ENCODE results near the gene ZNF850. TPM values are rescaled to one million over a fixed set of nuclear protein-coding genes. Genes with fewer than 3 reads are reported as not detected.
"Not testable (repeated sequence)": the region's sequence is repeated elsewhere in the genome, so short reads cannot be mapped to it uniquely, and the experiment has no call there.

ZNF850 gene
- total RNA-seq, 1 experiment from 2014 or later: 1.4 TPM

DNA sequence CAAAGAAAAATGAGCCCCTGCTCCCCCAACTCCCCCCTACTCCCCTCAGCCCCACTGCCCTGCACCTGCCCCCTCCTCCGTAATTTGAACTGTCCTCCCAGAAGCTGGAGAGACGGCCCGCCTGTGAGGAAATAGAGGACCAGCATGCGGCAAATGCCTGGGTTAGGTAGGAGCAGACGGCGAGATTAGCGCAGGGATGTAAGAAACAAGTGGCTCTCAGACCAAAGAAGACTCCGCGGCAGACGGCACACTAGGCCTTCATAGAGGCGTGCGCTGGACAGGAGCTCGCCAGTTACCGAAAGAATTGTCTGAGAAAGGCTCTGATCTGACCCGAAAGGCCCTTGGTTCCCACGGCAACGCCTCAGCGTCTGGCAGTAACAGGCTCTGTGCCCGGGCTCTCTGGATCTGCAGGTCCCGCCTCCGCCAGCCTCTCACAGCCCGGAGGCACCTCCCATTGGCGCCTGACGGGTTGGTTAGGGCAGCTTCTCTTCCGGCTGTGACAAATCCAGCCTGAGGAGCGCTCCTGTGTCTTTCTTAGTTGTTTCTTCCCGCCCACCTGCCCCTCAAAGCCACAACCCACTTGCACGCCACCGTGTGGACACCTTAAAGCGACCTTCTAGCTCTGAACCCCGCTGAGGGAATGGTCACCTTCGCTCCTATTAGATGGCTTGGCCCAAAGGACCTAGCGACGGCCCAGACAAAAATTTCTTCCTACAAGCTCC lies 19.0 kb upstream of the ZNF850 start:
- H3K9me3 ChIP-seq (ENCODE audit: control insufficient read depth in 1 of 2, insufficient read depth in 1 of 2, low read depth in 1 of 2, low read length in 2 of 2); H3K9me2 ChIP-seq (ENCODE audit: insufficient read depth); DNase-seq (ENCODE audit: low read depth, low spot score); ATAC-seq; H4K20me1 ChIP-seq (ENCODE audit: insufficient read depth); H3K36me3 ChIP-seq (ENCODE audit: control insufficient read depth in 1 of 2, insufficient read depth in 2 of 2, low read length in 2 of 2); H3K27me3 ChIP-seq (ENCODE audit: insufficient read depth, low read length); H2AFZ ChIP-seq (ENCODE audit: low read depth, low read length, poor library complexity, severe bottlenecking); H3K27ac ChIP-seq (ENCODE audit: low read depth, low read length); H3K79me2 ChIP-seq (ENCODE audit: insufficient read depth, low read length); POLR2A ChIA-PET; H3K4me3 ChIP-seq (replicated peaks in 1 of 2; ENCODE audit: low read depth in 1 of 2, low read length in 2 of 2); H3K4me1 ChIP-seq (ENCODE audit: control insufficient read depth in 1 of 2, insufficient read depth in 2 of 2, low read length in 2 of 2); H3K9ac ChIP-seq (ENCODE audit: low read length); H3K4me2 ChIP-seq (ENCODE audit: low read length); BruUV-seq (replicated peaks); RAD21 ChIA-PET (ENCODE audit: low non-redundant PET in 1 of 2, low total read pairs in 2 of 2, uncharacterized antibody in 2 of 2, unreplicated experiment in 2 of 2); CTCF ChIA-PET; intact Hi-C loops (cut with micrococcal nuclease): not testable (repeated sequence)

- Histone ChIP-seq H3K4me1 (ENCODE audit: control insufficient read depth in 1 of 2, insufficient read depth in 2 of 2, low read length in 2 of 2) (no peaks in the 10 kb centered on the region), H3K9me3 (ENCODE audit: control insufficient read depth in 1 of 2, insufficient read depth in 1 of 2, low read depth in 1 of 2, low read length in 2 of 2) (peaks cover 7 to 14% of the 10 kb centered on the region in 2 experiments; a peak in 2 of 4 replicates), H2AFZ (ENCODE audit: low read depth, low read length, poor library complexity, severe bottlenecking) (no peak overlapping the region), H3K9ac (ENCODE audit: low read length) (no peak overlapping the region), H3K27ac (ENCODE audit: low read depth, low read length) (no peak overlapping the region), H3K27me3 (ENCODE audit: insufficient read depth, low read length) (no peaks in the 10 kb centered on the region), H3K36me3 (ENCODE audit: control insufficient read depth in 1 of 2, insufficient read depth in 2 of 2, low read length in 2 of 2) (no peaks in the 10 kb centered on the region), H3K4me3 (replicated peaks in 1 of 2; ENCODE audit: low read depth in 1 of 2, low read length in 2 of 2) (no peak overlapping the region), H3K9me2 (ENCODE audit: insufficient read depth) (no peaks in the 10 kb centered on the region), H3K4me2 (ENCODE audit: low read length) (no peak overlapping the region), H3K79me2 (ENCODE audit: insufficient read depth, low read length) (no peaks in the 10 kb centered on the region), H4K20me1 (ENCODE audit: insufficient read depth) (no peaks in the 10 kb centered on the region)
- ChIA-PET CTCF (no interaction called here), POLR2A (no interaction called here), RAD21 (ENCODE audit: low non-redundant PET in 1 of 2, low total read pairs in 2 of 2, uncharacterized antibody in 2 of 2, unreplicated experiment in 2 of 2) (no interaction called here)
- BruUV-seq (replicated peaks): no TSS peak
- TF ChIP-seq TCF7L2 (IDR thresholded peaks at IDR 0.05; ENCODE audit: borderline replicate concordance, extremely low read depth, insufficient read depth, insufficient read length) (no peak), POLR2A (IDR thresholded peaks at IDR 0.05; ENCODE audit: borderline replicate concordance, extremely low read depth, insufficient read depth, insufficient read length) (no peak), EZH2 (IDR thresholded peaks at IDR 0.05) (no peak), POLR2AphosphoS5 (IDR thresholded peaks at IDR 0.05; ENCODE audit: low read depth, low read length) (no peak), SIN3A (IDR thresholded peaks at IDR 0.05; ENCODE audit: low read depth) (no peak), FOSL1 (IDR thresholded peaks at IDR 0.05; ENCODE audit: low read depth) (no peak), CTCF (IDR thresholded peaks at IDR 0.05 in 2 of 3, conservative IDR thresholded peaks at IDR 0.05 in 1 of 3; ENCODE audit: borderline replicate concordance in 1 of 3, insufficient read depth in 1 of 3, low read depth in 2 of 3, low read length in 2 of 3) (no peak), SRF (IDR thresholded peaks at IDR 0.05; ENCODE audit: low read depth) (no peak), RAD21 (IDR thresholded peaks at IDR 0.05; ENCODE audit: low read depth) (no peak), SP1 (IDR thresholded peaks at IDR 0.05; ENCODE audit: low read depth) (no peak), EGR1 (IDR thresholded peaks at IDR 0.05; ENCODE audit: low read depth) (no peak)
- TF ChIP-seq, protein P1, sequence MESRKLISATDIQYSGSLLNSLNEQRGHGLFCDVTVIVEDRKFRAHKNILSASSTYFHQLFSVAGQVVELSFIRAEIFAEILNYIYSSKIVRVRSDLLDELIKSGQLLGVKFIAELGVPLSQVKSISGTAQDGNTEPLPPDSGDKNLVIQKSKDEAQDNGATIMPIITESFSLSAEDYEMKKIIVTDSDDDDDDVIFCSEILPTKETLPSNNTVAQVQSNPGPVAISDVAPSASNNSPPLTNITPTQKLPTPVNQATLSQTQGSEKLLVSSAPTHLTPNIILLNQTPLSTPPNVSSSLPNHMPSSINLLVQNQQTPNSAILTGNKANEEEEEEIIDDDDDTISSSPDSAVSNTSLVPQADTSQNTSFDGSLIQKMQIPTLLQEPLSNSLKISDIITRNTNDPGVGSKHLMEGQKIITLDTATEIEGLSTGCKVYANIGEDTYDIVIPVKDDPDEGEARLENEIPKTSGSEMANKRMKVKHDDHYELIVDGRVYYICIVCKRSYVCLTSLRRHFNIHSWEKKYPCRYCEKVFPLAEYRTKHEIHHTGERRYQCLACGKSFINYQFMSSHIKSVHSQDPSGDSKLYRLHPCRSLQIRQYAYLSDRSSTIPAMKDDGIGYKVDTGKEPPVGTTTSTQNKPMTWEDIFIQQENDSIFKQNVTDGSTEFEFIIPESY (IDR thresholded peaks at IDR 0.05; ENCODE audit: extremely low read depth, insufficient replicate concordance, low read length): no peak
- ATAC-seq (no peak), DNase-seq (ENCODE audit: low read depth, low spot score) (no peak)
- intact Hi-C loops (cut with micrococcal nuclease): no loop called here
Measured at GRCh38 chr19:36775768-36776167, 3.2 kb upstream of the ZNF850 start.

Measured in HCT116 (cell line).